Activated B cell treated with CpG ODN at 0.5 μM for 24 hours (primary cell): Measurements from ENCODE around the gene CRHR1. TPM values are rescaled to one million over a fixed set of nuclear protein-coding genes. Genes with fewer than 3 reads are reported as not detected.

Source experiments
- ATAC-seq: fragments of 200-7000 bp; cut with Tn5 transposase; one replicate; pipeline ENCODE4 v1.10.0; 2021; ENCODE audit warnings: low read depth, mild to moderate bottlenecking, moderate library complexity
- CTCF ChIA-PET: fragments of 350-600 bp; sonication (Branson Sonifier 250); formaldehyde crosslinking; loops from one replicate; lab custom pipeline; 2021; ENCODE audit warnings: antibody characterized with exemption; lab: Charles Lee
- POLR2A ChIA-PET: fragments of 350-600 bp; sonication (Branson Sonifier 250); formaldehyde crosslinking; loops from one replicate; lab custom pipeline; 2021; ENCODE audit warnings: antibody characterized with exemption; lab: Charles Lee
- DNase-seq: peaks from one replicate; pipeline ENCODE4 v3.0.0; 2022
- H3K27ac Mint-ChIP-seq: one replicate; pipeline ENCODE4 v1.8.0; 2020; ENCODE audit warnings: mixed read lengths
- H3K27me3 Mint-ChIP-seq: one replicate; pipeline ENCODE4 v1.8.0; 2021; ENCODE audit warnings: mixed read lengths
- H3K36me3 Mint-ChIP-seq: one replicate; pipeline ENCODE4 v1.8.0; 2021; ENCODE audit warnings: low read depth, mixed read lengths
- H3K4me1 Mint-ChIP-seq: one replicate; pipeline ENCODE4 v1.8.0; 2021; ENCODE audit warnings: mixed read lengths
- H3K4me3 Mint-ChIP-seq: one replicate; pipeline ENCODE4 v1.8.0; 2020; ENCODE audit warnings: mild to moderate bottlenecking, mixed read lengths
- H3K9me3 Mint-ChIP-seq: one replicate; pipeline ENCODE4 v1.8.0; 2020; ENCODE audit warnings: mixed read lengths
- CTCF ChIP-seq: fragments of 200-600 bp; IDR thresholded peaks from one replicate; pipeline ENCODE4 v1.8.0; 2022; ENCODE audit warnings: antibody characterized with exemption, mild to moderate bottlenecking
- intact Hi-C: fragments of 100-400 bp; cut with micrococcal nuclease; formaldehyde crosslinking; loops from one replicate; pipeline ENCODE4 v1.15.1; 2024
- total RNA-seq: library from RNA; stranded (reverse); gene quantifications from 2 replicates; pipeline ENCODE4 v1.2.3, GENCODE V29; 2022

CRHR1 gene
- total RNA-seq, 1 donor from 2014 or later, result not detected

- Mint-ChIP-seq H3K4me1 (no peaks in the 10 kb centered on the region), H3K4me3 (no peak overlapping the region), H3K27me3 (peaks cover 7% of the 10 kb centered on the region), H3K27ac (no peak overlapping the region), H3K9me3 (no peaks in the 10 kb centered on the region), H3K36me3 (no peaks in the 10 kb centered on the region)
- DNase-seq (no peak), ATAC-seq (no peak)
- TF ChIP-seq CTCF, result no peak
- intact Hi-C loops, result no loop called here
- CTCF ChIA-PET, result no interaction called here
- POLR2A ChIA-PET, result no interaction called here
Observed at GRCh38 chr17:45825792-45826191, 41.7 kb downstream of the CRHR1 start.

- Mint-ChIP-seq H3K27ac (no peak overlapping the region), H3K9me3 (no peaks in the 10 kb centered on the region), H3K4me3 (no peak overlapping the region), H3K4me1 (no peaks in the 10 kb centered on the region), H3K36me3 (no peaks in the 10 kb centered on the region), H3K27me3 (peaks cover 7% of the 10 kb centered on the region)
- no peak for TF ChIP-seq CTCF
- POLR2A ChIA-PET, result no interaction called here
- ATAC-seq (no peak), DNase-seq (no peak)
- CTCF ChIA-PET, result interaction anchor here (1.1 kb wide), 1 partner anchor 187 kb away, joined by 3 read pairs; no protein-coding TSS in a partner anchor
- intact Hi-C loops, result no loop called here
Observed at GRCh38 chr17:45826919-45827588, 42.9 kb downstream of the CRHR1 start.

- no peak for DNase-seq
- H3K9me3 Mint-ChIP-seq, result no peaks in the 10 kb centered on the region
Observed at GRCh38 chr17:45828171-45828570, 44.1 kb downstream of the CRHR1 start.

GRCh38 chr17:45828582-45829133 is 44.5 kb downstream of the CRHR1 start:
- H3K4me3 Mint-ChIP-seq, result no peak overlapping the region
- DNase-seq (no peak), ATAC-seq (no peak)
- H3K27ac Mint-ChIP-seq, result no peak overlapping the region
- ChIA-PET CTCF (no interaction called here), POLR2A (no interaction called here)
- intact Hi-C loops, result no loop called here
- peaks cover 7% of the 10 kb centered on the region for H3K27me3 Mint-ChIP-seq
- no peaks in the 10 kb centered on the region for H3K4me1 Mint-ChIP-seq
- H3K9me3 Mint-ChIP-seq, result no peaks in the 10 kb centered on the region
- no peak for TF ChIP-seq CTCF
- no peaks in the 10 kb centered on the region for H3K36me3 Mint-ChIP-seq

More at GRCh38 chr17:45828171-45828570, 44.1 kb downstream of the CRHR1 start:
- H3K36me3 Mint-ChIP-seq, result no peaks in the 10 kb centered on the region
- H3K4me3 Mint-ChIP-seq, result no peak overlapping the region
- no peaks in the 10 kb centered on the region for H3K4me1 Mint-ChIP-seq
- H3K27ac Mint-ChIP-seq, result no peak overlapping the region
- CTCF ChIA-PET, result interaction anchor here (1.1 kb wide), 1 partner anchor 188 kb away, joined by 3 read pairs; no protein-coding TSS in a partner anchor
- peaks cover 7% of the 10 kb centered on the region for H3K27me3 Mint-ChIP-seq
- no peak for ATAC-seq
- POLR2A ChIA-PET, result no interaction called here
- intact Hi-C loops, result no loop called here
- TF ChIP-seq CTCF, result no peak

GRCh38 chr17:45833920-45834319 is 49.8 kb downstream of the CRHR1 start:
- intact Hi-C loops, result no loop called here
- CTCF ChIA-PET, result interaction anchor here (8.4 kb wide), 1 partner anchor 193 kb away, joined by 84 read pairs; no protein-coding TSS in a partner anchor
- no peak for ATAC-seq

More at GRCh38 chr17:45833920-45834319, 49.8 kb downstream of the CRHR1 start:
- H3K27me3 Mint-ChIP-seq, result peaks cover 3% of the 10 kb centered on the region
- no peaks in the 10 kb centered on the region for H3K9me3 Mint-ChIP-seq
- H3K4me3 Mint-ChIP-seq, result no peak overlapping the region
- H3K36me3 Mint-ChIP-seq, result no peaks in the 10 kb centered on the region
- no peak for TF ChIP-seq CTCF
- H3K27ac Mint-ChIP-seq, result no peak overlapping the region
- no peak for DNase-seq
- H3K4me1 Mint-ChIP-seq, result no peaks in the 10 kb centered on the region
- POLR2A ChIA-PET, result no interaction called here
